Smooth muscle cell (in vitro differentiated cells): Measurements from ENCODE around the gene SORCS2. TPM values are rescaled to one million over a fixed set of nuclear protein-coding genes. Genes with fewer than 3 reads are reported as not detected.

Experiments
- DNase-seq: peaks from one replicate; lab custom pipeline; 2025; ENCODE audit not compliant: unreplicated experiment; lab: John Stamatoyannopoulos, UW
- H2AFZ ChIP-seq: fragments of 200-600 bp; sonication (generic); 2 replicates; pipeline ENCODE4 v1.6.0; 2016; ENCODE audit warnings: antibody characterized with exemption, low read depth, mild to moderate bottlenecking
- H3F3A ChIP-seq: fragments of 200-600 bp; sonication (generic); 2 replicates; pipeline ENCODE4 v1.6.0; 2017; ENCODE audit warnings: antibody characterized with exemption, low read depth
- H3K27ac ChIP-seq: fragments of 200-600 bp; sonication (generic); 2 replicates; pipeline ENCODE4 v1.5.1; 2016; ENCODE audit warnings: low read depth, mild to moderate bottlenecking
- H3K27me3 ChIP-seq: fragments of 200-600 bp; sonication (generic); 2 replicates; pipeline ENCODE4 v1.6.1; 2016; ENCODE audit warnings: low read depth, mild to moderate bottlenecking
- H3K36me3 ChIP-seq: fragments of 200-600 bp; sonication (generic); 2 replicates; pipeline ENCODE4 v1.5.1; 2016; ENCODE audit warnings: low read depth
- H3K4me1 ChIP-seq: fragments of 200-600 bp; sonication (generic); 2 replicates; pipeline ENCODE4 v1.5.1; 2016; ENCODE audit warnings: low read depth
- H3K4me2 ChIP-seq: fragments of 200-600 bp; sonication (generic); 2 replicates; pipeline ENCODE4 v1.6.0; 2016; ENCODE audit warnings: mild to moderate bottlenecking
- H3K4me3 ChIP-seq: fragments of 200-600 bp; sonication (generic); 2 replicates; pipeline ENCODE4 v1.5.1; 2016; ENCODE audit warnings: mild to moderate bottlenecking
- H3K79me2 ChIP-seq: fragments of 200-600 bp; sonication (generic); 2 replicates; pipeline ENCODE4 v1.6.0; 2016; ENCODE audit warnings: low read depth, mild to moderate bottlenecking
- H3K9ac ChIP-seq: fragments of 200-600 bp; sonication (generic); 2 replicates; pipeline ENCODE4 v1.6.0; 2016; ENCODE audit warnings: low read depth
- H3K9me3 ChIP-seq: fragments of 200-600 bp; sonication (generic); replicated peaks from 2 replicates; pipeline ENCODE4 v1.5.1; 2016; ENCODE audit warnings: low read depth
- H4K20me1 ChIP-seq: fragments of 200-600 bp; sonication (generic); 2 replicates; pipeline ENCODE4 v1.6.0; 2016; ENCODE audit warnings: low read depth
- WGBS: methylation state at CpG from one replicate; pipeline ENCODE4 v1.1.7; 2016; ENCODE audit warnings: low lambda C conversion rate; 5-methylcytosine and 5-hydroxymethylcytosine counted together
- polyA plus RNA-seq: library from polyadenylated mRNA; unstranded; fragments of >200 nt; fragmentation: Nextera tagmentation; extraction: Ambion mirVana; gene quantifications from 2 replicates; pipeline ENCODE4 v1.2.1, GENCODE V29; 2016
- total RNA-seq: library from RNA; depleted of rRNA; stranded (reverse); fragments of >200 nt; gene quantifications from 2 replicates; pipeline ENCODE4 v1.2.3, GENCODE V29; 2014
- TF ChIP-seq, protein P1 (sequence below): fragments of 200-600 bp; sonication (generic); IDR thresholded peaks from 2 replicates; pipeline ENCODE4 v1.5.1; 2017; ENCODE audit warnings: borderline replicate concordance, mild to moderate bottlenecking, antibody characterized with exemption; ENCODE audit not compliant: insufficient read depth, poor library complexity, severe bottlenecking

SORCS2 gene
- total and polyA plus RNA-seq, 2 experiments from 2014 or later = 5.2 to 9.3 TPM

DNA sequence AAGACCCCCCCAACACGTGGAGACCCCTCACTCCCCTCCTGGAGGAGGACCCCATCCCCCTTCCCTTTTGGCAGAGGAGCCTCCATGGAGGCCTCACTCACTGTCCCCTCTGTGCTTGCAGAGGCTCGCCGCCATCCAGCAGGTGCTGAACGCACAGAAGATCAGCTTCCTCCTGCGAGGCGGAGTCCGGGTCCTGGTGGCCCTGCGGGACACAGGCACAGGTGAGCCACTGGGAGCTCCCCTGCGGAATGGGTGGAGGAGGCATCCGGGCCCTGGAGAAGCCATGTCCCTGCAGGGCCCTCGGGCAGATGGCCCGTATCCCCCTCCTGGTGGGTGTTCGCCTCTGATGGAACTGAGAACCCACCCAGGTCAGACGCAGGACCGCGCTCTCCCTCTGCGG, 540.9 kb downstream of the SORCS2 start:
- Histone ChIP-seq H3K27ac (no peak overlapping the region), H3K9ac (no peak overlapping the region), H4K20me1 (no peaks in the 10 kb centered on the region), H3K4me1 (no peaks in the 10 kb centered on the region), H3K79me2 (no peaks in the 10 kb centered on the region), H3K4me3 (no peak overlapping the region), H3F3A (no peaks in the 10 kb centered on the region), H3K9me3 (no peaks in the 10 kb centered on the region), H3K27me3 (peaks cover 9% of the 10 kb centered on the region), H3K4me2 (no peak overlapping the region), H3K36me3 (no peaks in the 10 kb centered on the region), H2AFZ (no peak overlapping the region)
- TF ChIP-seq, protein P1, sequence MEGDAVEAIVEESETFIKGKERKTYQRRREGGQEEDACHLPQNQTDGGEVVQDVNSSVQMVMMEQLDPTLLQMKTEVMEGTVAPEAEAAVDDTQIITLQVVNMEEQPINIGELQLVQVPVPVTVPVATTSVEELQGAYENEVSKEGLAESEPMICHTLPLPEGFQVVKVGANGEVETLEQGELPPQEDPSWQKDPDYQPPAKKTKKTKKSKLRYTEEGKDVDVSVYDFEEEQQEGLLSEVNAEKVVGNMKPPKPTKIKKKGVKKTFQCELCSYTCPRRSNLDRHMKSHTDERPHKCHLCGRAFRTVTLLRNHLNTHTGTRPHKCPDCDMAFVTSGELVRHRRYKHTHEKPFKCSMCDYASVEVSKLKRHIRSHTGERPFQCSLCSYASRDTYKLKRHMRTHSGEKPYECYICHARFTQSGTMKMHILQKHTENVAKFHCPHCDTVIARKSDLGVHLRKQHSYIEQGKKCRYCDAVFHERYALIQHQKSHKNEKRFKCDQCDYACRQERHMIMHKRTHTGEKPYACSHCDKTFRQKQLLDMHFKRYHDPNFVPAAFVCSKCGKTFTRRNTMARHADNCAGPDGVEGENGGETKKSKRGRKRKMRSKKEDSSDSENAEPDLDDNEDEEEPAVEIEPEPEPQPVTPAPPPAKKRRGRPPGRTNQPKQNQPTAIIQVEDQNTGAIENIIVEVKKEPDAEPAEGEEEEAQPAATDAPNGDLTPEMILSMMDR = no peak
- 91% methylated on average over 14 of the region's 17 CpGs for WGBS
- no peak for DNase-seq

DNA sequence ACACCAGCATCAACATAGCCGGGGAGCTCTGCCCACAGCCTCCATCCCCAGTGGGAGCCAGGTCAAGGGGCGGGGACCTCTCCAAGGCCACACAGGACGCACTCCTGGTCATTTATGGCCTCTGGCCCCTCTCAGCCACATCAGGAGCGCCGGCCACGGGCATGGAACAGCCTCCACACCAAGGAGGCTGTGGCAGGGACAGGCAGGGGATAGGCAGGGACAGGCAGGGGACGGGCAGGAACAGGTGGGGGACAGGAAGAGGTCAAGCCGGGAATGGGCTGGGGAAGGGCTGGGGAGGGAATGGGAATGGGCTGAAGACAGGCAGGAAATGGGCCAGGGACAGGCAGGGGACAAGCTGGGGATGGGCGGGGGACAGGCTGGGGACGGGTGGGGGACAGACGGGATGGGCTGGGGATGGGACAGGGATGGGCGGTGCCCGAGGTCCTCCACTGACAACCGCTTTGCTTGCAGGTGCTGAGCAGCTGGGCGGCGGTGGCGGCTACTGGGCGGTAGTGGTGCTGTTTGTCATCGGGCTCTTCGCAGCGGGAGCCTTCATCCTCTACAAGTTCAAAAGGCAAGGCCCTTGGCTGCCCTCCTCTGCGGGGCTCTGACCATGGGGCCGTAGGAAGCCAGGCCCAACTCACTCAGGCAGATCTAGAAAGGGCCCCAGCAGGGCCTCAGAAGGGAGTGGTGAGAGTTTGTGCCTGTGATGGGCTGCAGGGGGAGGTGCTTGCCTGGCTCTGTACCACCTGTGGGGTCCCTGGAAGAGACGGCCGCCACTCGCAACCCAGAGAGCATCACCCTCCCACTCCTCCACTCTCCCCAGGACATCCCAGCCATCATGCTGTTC, 541.7 kb downstream of the SORCS2 start:
- TF ChIP-seq, protein P1 = no peak
- no peak for DNase-seq
- 84% methylated on average over 25 of the region's 26 CpGs for WGBS
- Histone ChIP-seq H3K4me3 (no peak overlapping the region), H3K4me1 (no peaks in the 10 kb centered on the region), H3K9me3 (no peaks in the 10 kb centered on the region), H3K27ac (no peak overlapping the region), H3F3A (no peaks in the 10 kb centered on the region), H2AFZ (no peak overlapping the region), H3K36me3 (no peaks in the 10 kb centered on the region), H3K79me2 (no peaks in the 10 kb centered on the region), H3K9ac (no peak overlapping the region), H3K4me2 (no peak overlapping the region), H4K20me1 (no peaks in the 10 kb centered on the region), H3K27me3 (peaks cover 9% of the 10 kb centered on the region)

DNA sequence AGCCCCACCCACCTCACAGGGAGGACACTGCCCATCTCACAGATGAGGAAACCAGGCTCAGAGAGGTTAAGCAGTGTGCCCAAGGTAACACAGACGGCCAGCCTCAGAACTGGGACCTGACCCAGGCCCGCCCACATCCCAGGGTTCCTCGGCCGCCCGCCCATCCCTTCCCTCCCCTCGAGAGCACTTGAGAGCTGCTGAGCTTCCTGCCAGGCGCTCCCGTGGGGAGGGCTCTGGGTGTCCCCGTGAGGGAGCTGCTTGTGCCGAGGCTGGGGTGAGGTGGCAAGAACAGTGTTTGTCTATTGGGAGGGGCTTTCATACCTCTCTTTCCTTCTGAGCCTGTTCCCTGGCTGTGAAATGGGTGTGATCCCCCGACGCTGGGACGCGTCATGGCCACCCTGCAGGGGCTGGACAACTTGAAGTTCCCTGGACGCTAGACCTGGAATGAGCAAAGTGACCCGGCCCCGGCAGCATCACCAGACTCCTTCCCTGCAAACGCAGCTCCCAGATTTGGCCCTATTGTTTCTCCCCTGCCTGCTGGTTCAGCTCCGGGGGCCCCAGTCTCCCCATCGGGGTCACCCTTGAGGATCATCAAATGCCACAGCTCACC, 542.4 kb downstream of the SORCS2 start:
- H3K27ac ChIP-seq = no peak overlapping the region
- H3K79me2 ChIP-seq = no peaks in the 10 kb centered on the region
- H2AFZ ChIP-seq = no peak overlapping the region
- no peak overlapping the region for H3K4me2 ChIP-seq
- no peaks in the 10 kb centered on the region for H3K4me1 ChIP-seq
- no peak overlapping the region for H3K9ac ChIP-seq
- H4K20me1 ChIP-seq = no peaks in the 10 kb centered on the region
- H3K36me3 ChIP-seq = no peaks in the 10 kb centered on the region
- no peaks in the 10 kb centered on the region for H3K9me3 ChIP-seq
- H3F3A ChIP-seq = no peaks in the 10 kb centered on the region
- TF ChIP-seq, protein P1 = no peak
- H3K27me3 ChIP-seq = peaks cover 9% of the 10 kb centered on the region
- no peak for DNase-seq
- 84% methylated on average over 20 of the region's 20 CpGs for WGBS
- H3K4me3 ChIP-seq = no peak overlapping the region
